DMS79 treated with DMSO at 0.1 percent for 48 hours (cell line): ENCODE data around the gene TTC38.
A peak's percentile ranks its signal among the peaks of the same experiment; 100 is the strongest.
"Not testable (repeated sequence)": the region's sequence is repeated elsewhere in the genome, so short reads cannot be mapped to it uniquely, and the experiment has no call there.

ENCODE experiments used
- DNase-seq: peaks from one replicate; lab custom pipeline; 2025; lab: John Stamatoyannopoulos, UW

The TTC38 gene

DNA sequence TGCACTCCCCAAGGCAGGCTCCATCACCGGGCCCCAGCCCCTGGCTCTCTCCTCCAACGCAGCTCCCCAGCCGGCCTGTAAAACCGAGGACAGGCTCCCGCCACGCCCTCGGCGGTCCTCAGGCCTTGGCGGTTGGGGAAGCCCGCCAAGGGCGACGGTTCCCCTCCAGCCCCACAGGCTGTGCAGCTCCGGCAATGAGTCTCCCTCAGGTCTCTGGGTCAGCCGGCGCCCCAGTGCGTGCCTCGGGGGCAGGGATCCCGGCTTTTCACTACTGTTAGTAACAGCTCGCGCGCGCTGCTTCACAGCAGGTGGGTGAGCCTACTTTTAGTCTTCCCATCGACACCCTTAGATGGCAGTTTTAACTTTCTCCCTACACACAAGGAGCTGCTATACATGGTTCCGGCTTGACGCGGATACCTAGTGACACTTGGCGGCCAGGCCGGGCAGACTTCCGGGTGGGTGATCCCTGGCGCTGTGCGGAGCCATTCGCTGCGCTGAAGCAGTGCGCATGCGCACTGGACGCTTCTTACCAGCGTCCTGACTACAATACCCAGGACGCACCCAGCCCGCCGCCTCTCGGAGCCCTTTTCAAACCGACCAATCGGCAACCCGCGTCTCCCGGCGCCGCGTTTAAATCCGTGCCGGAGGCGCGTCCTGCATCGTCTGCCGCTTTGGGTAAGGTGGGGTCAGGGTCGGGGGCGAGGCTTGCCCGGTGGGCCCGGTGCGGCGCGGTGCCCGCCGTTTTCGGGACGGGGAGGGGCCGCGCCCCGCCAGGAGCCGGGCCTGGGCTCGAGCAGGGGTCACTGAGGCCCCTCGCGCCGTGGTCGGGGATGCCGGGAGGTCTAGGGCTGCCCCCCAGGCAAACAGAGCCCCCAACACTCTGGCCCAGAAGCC lies 28.7 kb downstream of the TTC38 start, which contains the start of gene GTSE1:
Gene GTSE1, plus strand, starts transcription at position 614 of the 894 bp plus-strand sequence. CDS start 531 bp downstream, outside the sequence.
- DNase-seq: peak; percentile 88

DNA sequence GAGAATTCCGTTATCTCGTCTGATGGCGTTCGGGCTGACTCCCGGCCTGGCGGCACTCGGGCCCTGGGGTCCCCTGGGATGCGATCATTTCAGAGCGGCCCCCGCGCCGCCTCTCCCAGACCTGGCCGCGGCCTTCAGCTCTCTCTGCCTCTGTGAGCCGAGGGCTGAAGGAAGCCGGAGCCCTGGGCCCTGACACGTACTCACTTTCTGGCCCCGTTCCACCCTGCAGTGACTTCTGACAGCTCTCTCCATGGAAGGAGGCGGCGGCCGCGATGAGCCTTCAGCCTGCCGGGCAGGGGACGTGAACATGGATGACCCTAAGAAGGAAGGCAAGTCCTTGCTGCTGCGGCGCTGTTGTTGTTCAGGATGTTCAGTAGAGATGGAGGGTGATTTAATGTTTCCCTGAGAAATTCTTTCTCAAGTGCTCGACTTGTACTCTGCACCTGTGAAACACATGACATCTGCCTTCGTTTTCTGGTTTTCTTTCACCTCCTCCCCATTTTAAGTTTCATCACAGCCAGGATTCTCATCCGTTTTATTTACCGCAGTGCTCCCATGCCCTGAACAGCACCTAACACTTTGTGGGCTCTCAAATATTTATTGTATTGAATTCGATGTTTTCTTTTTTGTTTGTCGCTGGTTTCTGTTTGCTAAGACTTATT lies 29.5 kb downstream of the TTC38 start:
- peak; percentile 5 for DNase-seq

DNA sequence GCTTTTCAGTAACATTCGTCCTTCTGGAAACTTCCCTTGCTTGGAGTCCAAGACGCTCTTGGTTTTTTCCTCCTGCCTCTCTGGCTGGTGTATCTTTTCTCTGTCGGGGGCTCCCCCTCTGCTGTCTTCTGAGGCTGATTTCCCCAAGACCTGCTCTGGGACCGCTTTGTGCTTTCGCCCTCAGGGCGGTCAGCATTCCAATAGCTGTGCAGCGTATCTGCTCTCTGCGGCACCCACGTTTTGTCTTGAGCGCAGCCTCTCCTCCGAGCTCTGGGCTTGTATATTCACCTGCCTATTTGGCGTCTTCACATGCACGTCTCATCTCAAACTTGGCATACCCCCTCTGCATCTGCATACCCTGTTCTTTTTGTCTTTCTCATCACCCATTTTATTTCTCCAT lies 31.3 kb downstream of the TTC38 start:
- DNase-seq: no peak

DNA sequence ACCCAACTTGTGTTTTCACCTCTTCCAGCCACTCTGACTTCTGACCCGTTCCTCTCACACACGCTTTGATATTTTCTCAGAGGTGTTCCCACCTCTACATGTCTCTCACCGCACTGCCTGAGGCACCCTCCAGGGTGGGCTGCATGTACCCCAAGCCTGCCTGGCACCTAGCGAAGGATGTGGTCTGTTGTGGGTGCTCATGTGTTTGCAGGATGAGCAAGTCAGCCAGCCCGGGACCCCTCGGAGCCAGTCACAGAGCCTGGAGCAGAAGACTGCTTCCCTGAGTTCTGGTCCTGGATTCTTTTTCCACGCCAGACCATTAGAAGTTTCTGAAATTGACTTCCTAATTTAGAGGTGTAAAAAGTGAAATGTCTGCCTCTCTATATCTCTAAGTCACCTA lies 32.7 kb downstream of the TTC38 start:
- DNase-seq: no peak

DNA sequence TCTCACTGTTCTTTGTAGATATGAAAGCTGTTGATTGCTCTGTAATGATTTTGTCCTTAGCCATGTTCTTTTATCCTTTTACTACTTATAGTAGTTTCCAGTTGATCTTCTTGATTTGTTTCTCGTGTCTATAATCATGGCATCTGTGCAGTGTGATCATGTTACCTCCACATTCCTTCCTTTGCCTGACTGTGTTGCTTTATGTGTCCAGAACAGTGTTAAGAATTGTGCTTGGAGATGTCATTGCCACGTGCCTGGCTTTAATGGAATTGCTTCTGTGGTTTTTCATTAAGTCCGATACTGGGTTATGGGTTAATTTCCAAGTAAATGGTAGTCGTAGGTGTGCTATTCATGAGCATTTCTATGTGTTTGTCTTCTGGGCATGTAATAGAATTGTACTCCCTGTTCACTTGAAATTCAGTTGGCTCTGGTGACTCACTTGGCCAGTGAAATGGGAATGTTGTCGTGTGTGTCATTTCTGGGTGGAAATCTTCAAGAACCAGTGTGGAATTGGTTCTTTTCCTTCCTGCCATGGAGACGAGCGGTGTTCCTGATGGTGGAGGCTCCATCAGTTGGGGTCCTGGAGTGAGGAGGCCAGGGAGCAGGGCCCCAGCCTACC lies 35.6 kb downstream of the TTC38 start:
- no peak for DNase-seq

DNA sequence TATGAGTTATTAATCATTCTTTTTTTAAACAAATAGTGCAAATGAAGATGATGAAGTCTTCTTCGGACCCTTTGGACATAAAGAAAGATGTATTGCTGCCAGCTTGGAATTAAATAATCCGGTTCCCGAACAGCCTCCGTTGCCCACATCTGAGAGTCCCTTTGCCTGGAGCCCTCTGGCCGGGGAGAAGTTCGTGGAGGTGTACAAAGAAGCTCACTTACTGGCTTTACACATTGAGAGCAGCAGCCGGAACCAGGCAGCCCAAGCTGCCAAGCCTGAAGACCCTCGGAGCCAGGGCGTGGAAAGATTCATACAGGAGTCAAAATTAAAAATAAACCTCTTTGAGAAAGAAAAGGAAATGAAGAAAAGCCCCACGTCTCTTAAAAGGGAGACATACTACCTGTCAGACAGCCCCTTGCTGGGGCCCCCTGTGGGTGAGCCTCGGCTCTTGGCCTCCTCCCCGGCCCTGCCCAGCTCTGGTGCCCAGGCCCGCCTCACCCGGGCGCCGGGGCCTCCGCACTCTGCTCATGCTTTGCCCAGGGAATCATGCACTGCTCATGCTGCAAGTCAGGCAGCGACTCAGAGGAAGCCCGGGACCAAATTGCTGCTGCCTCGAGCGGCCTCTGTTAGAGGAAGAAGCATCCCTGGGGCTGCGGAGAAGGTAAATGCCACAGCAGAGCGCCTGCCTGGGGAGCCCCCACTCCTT lies 40.6 kb downstream of the TTC38 start:
- DNase-seq: no peak

DNA sequence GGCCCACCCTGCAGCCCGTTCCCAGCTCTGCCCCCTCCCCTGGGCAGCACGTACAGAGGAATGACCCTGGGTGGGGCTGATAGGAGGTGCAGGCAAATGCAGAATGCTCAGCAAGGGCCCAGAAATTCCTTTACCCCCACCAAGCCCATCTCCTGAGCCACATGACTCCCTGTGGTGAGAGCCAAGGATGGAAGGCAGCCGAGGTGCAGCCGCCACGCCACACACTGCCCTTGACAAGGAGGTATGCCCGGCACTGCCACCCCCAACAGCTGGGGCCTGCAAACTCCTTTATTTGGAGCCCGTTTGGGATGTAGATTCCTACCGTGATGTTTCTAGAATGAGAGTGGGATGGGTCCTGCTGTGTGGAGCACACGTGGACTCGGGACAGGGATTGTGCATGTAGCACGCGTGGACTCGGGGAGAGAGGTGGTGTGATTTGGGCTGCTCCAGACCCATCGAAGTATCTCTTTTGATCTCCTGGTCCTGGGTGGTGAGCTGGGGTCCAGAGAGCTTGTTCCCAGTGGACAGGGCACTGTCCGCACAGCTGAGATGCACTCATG lies 41.8 kb downstream of the TTC38 start:
- no peak for DNase-seq

DNA sequence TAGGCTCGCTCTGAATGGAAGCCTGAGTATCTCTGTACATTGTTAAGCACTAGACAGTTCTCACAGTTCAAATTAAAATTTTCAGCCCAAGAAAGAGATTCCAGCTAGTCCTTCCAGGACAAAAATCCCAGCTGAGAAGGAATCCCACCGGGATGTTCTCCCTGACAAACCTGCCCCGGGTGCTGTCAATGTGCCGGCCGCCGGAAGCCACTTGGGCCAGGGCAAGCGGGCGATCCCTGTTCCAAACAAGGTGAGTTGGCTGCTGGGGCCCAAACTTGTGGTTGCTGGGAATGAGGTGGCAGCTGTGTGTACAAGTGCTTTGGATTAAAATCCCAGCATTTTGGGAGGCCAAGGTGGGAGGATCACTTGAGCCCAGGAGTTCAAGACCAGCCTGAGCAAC lies 44.2 kb downstream of the TTC38 start:
- no peak for DNase-seq

DNA sequence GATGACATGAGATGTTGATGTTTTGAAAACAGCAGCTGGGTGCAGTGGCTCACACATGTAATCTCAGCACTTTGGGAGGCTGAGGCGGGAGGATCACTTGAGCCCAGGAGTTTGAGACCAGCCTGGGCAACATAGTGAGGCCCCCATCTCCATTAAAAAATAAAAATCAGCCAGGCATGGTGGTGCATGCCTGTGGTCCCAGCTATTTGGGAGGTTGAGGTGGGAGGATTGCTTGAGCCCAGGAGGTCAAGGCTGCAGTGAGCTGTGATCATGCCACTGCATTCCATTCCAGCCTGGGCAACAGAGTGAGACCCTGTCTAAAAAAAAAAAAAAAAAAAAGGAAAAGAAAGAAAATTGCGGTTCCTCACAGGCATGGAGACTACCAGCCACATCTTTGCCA lies 45.0 kb downstream of the TTC38 start:
- DNase-seq: not testable (repeated sequence)

DNA sequence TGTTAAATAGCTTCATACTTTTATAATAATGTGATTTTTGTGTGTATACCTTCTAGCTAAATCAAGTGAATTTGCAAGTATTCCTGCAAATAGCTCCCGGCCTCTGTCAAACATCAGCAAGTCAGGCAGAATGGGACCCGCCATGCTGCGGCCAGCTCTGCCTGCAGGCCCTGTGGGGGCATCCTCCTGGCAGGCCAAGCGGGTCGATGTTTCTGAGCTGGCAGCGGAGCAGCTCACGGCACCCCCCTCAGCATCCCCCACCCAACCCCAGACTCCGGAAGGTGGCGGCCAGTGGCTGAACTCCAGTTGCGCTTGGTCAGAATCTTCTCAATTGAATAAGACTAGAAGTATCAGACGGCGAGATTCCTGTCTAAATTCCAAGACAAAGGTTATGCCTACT lies 48.2 kb downstream of the TTC38 start:
- DNase-seq: no peak

DNA sequence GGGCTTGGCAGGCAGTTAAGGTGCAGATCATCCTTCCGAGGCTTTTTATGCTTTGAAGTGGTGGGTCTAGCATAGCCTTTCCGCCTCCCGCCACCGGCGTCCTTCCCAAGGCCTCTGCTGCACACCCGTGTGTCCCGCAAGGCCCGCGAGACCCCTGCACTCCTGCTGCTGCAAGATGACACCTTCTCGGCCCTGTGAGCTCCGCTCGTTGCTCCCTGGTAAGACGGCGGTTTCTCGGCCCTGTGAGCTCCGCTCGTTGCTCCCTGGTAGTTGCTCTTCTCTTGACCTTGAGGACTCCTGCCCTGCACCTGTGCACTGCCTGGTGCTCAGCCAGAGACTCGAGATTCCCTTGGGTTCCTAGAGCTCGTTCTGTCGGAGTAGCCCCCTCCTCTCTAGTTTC lies 49.8 kb downstream of the TTC38 start:
- DNase-seq: no peak

DNA sequence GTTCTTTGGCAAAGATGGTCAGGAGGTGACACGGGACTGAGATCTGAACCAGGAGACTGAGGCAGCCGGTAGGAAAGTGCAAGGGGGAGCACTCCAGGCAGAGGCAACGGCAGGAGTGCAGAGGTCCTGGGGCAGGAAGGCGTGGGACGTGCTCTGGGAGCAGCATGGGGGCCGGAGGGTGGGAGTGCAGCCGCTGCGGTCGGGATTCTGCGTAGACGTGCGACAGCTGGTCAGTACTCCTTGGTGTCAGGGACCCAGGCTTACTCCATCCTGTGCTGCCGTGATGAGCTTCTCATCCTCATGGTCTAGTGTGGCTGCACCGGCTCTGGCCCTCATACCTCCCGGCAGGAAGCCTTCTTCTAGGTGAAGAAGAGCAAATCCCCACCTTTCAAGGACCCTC lies 50.8 kb downstream of the TTC38 start:
- DNase-seq: no peak

DNA sequence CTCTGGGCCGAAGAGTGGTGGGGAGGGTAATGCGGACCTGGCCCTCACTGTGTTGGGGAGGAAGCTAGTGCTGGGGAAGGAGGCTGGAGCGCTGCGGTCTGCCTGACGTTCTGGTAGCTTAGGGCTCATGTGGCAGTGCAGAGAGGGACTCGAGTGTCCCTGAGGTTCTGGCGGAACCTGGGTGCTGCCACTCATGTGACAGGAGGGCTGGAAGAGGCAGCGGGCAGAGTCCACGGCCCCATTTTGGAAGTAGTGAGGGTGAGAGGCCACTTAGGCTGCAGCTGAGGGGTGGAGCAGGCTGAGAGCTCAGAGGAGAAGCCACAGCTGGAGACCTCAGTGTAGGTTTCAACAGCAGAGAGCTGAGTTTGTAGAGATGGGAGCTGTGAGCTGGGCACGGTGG lies 51.5 kb downstream of the TTC38 start:
- DNase-seq: no peak

DNA sequence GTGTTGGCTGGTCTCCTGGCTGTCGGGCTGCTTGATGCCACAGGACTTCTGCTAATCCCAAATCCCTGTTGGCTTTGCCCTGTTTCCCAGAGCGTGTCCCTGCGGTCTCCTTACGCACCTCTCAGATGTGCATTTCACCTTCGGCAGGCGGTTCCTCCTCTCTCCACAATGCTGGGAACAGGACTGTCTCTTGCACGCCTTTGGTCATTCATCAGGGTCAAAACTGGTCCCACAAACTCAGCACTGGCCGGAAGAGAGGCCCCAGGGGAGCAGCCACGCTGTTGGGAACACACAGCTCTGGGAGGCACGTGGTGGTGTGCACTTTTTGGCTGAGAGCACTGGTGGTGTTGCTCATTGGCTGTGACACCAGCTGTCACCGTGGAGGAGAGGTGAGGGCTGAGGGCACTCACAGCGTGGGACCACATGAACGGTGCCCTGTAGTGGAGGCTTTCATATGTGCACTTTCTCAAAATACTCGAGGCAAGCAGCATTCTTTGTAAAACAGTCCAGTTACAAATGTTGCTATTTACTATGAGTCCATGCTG lies 52.4 kb downstream of the TTC38 start:
- DNase-seq: no peak

DNA sequence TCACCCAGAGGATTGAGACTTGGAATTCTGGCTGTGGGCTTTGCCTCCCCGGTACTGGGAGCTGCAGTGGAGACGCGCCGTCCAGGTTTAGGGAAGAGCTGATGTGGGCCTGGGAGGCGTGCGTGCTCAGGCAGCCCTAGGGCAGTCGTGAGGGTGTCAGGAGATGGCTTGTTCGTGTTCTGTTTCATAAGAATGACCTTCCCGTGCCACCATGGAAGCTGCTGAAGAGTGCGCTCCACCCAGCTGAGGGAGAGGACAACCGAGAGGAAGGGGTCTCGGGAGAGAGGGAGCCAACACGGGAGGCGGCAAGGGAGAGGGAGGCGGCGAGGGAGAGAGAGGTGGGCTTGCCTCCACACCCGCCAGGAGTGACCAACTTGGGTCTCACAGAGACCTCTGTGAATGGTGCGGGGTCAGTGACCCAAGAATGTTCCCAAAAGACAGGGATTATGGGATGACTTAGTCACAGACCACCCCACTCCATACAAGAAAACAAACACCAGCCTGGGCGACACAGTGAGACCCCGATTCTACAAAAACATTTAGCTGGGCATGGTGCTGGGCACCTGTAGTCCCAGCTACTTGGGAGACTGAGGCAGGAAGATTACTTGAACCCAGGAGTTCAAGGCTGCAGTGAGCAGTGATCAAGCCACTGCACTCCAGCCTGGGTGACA lies 53.0 kb downstream of the TTC38 start:
- DNase-seq: no peak

DNA sequence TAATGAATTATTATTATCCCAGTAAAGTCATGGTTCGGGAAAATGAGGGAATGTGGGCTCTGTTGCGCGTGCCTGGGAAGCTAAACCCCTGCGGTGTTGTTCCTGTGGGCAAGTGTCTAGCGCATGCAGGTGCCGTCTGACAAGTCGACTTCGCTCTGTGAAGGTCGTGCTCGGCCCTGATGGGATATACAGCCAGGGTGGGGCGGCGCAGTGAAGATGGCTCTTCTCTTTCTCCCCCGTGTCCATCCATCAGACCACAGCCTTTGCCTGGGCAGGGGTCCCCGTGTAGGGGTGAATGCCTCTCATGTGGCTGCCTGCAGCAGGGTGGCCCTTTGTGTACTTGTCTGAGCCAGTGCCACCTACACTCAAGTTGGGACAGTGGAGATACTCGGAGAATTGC lies 54.9 kb downstream of the TTC38 start:
- no peak for DNase-seq

DNA sequence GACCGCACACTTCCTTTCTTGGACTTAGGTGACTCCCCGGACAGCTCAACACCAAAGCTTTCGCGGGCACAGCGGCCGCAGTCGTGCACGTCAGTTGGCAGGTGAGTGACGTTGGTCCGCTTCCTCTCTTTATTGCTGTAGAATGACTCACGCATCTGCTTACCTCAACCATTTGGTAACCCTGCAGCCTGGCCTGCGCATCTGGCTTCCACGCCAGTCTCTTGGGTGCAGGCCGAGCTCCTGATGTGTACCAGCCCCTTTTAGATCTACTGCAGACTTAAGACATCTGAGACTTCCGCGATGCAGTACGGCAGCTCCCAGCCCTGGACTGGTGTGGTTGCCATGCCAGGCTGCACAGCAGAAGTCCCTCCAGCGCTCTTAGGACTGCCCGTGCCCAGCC lies 55.4 kb downstream of the TTC38 start:
- no peak for DNase-seq

DNA sequence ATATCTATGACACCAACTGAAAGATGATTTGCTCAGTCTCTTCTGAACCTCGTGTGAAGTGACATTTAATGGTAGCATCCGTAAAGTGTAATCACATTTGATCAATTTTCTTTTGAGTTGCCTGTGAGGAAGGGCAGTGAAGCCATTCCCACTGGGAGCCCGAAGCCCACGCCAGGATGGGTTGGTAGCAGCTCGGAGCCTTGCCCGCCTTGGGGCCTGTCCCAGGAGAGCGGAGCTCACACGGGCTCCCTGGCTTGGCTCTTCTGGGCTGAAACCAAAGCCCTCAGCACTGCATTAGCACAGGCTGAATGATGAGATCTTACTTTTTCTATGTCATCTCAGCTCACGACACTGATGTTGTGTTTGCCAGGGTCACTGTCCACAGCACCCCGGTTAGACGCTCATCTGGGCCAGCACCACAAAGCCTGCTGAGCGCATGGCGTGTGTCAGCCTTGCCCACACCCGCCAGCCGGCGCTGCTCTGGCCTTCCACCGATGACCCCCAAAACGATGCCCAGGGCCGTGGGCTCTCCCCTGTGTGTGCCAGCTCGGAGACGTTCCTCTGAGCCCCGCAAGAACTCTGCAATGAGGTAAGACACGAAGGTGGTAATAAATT lies 58.4 kb downstream of the TTC38 start:
- DNase-seq: no peak

DNA sequence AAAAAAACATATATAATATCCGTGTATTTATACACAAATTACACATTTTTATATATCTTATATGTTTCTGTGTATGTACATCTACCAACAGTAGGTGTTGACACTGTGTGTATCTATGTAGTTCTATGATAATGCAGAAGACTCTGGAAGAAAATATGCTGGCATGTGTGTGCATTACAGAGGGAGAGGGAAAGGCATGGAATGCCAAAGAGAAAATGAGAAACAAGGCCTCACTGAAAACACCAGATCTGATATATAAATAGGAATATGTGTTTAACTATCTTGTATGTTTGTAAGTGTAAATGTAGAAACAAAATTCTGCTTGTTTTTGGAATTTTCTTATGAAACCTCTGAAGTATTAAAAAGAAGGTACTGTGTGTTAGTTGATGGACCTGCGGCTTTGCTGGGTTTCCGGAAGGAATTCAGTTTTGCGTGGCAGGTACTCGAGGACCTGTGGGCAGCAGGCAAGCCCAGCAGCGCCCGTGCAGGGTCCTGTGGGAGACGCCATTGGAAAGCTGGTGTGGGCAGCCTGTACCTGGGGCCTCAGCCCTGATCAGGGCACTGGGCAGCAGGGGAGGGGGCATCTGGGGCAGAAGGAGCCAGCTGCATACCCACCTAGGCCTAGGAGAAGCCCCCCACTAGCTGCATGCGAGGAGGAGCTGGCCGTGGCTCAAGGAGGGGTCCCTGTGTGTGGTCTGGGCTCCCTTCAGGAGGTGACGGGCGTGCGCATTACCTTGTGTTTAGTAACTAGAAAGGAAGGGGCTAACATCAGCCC lies 60.1 kb downstream of the TTC38 start:
- no peak for DNase-seq

DNA sequence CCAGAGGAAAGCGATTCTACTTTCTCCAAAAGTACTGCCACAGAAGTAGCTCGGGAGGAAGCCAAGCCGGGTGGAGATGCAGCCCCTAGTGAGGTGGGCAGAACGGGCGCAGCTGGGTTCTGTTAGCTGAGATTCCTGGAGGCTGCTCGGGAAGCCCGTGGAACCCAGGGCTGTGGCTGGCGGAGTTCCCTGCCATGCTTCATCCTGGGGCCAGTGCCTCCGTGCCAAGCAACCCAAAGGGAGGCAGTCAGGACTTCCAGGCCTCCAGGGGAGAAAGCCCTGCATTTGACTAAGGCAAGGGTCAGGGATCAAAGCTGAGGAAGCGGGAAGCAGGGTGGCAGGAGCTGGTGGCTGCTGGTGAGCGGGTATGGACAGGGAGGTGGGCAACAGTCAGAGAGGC lies 61.0 kb downstream of the TTC38 start:
- no peak for DNase-seq
